ENCODE measurements around the gene CD163. TPM values are rescaled to one million over a fixed set of nuclear protein-coding genes. Genes with fewer than 3 reads are reported as not detected.

The CD163 gene
- total RNA-seq, 1 donor from 2014 or later, result not detected

DNA sequence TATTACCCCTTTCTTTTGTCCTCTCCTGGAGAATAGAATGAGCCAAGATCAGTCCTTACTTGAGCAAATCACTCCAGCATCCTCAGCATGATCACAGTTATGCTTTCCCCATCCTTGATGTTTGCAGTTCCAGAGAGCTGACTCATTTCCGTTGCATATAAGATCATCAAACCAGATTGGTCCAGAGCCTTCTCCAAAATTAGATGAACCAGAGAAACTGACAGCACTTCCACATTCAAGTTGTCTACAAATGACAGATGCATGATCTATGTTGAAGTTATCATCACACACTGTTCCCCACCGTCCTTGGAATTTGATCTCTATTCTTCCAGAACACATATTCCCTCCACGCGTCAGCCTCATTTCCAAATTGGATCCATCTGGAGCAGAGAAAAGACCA, 4.8 kb downstream of the CD163 start:
- peaks cover 1% of the 10 kb centered on the region for H3K9me3 Mint-ChIP-seq (ENCODE audit: unreplicated experiment)

DNA sequence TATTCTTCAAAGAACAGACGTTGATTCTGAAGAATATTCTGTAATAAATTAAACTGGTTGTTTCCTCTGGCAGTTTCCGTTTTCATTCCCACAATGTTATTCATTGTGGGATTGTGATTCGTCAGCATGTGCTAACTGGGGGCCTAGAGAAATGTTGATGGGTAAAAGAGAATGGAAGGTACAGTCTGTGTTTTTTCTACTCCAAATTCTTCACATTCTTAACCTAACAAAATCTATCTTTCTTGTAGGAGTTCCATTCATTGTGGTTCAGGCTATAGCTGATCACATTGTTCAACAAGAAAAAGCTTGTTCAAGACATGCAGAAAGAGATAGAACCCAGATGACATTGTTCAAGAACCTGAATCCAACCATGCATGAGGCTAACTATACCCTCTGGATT, 5.9 kb downstream of the CD163 start:
- Histone ChIP-seq H3K36me3 (ENCODE audit: insufficient read depth, low read length) (no peaks in the 10 kb centered on the region), H3K27me3 (ENCODE audit: insufficient read depth, low read length) (no peaks in the 10 kb centered on the region), H3K4me1 (ENCODE audit: insufficient read depth, low read length) (no peaks in the 10 kb centered on the region), H3K79me2 (ENCODE audit: insufficient read depth, low read length) (no peaks in the 10 kb centered on the region), H2AFZ (ENCODE audit: low read depth, low read length) (no peak overlapping the region), H3K9ac (ENCODE audit: low read length) (no peak overlapping the region), H4K20me1 (ENCODE audit: insufficient read depth, low read length) (no peaks in the 10 kb centered on the region), H3K27ac (ENCODE audit: low read depth, low read length) (no peak overlapping the region), H3K9me3 (ENCODE audit: insufficient read depth, low read depth, low read length) (no peaks in the 10 kb centered on the region), H3K4me3 (ENCODE audit: insufficient read depth, low read depth, low read length) (no peak overlapping the region), H3K4me2 (ENCODE audit: low read length) (no peak overlapping the region)
- Mint-ChIP-seq H3K9me3 (ENCODE audit: unreplicated experiment) (peaks cover 1% of the 10 kb centered on the region), H3K4me3 (ENCODE audit: unreplicated experiment) (no peak overlapping the region), H3K27ac (ENCODE audit: unreplicated experiment) (peak overlapping the region; percentile 43), H3K36me3 (ENCODE audit: low read depth, unreplicated experiment) (no peaks in the 10 kb centered on the region), H3K4me1 (ENCODE audit: low read depth, unreplicated experiment) (peaks cover 19% of the 10 kb centered on the region), H3K27me3 (ENCODE audit: low read depth, unreplicated experiment) (no peaks in the 10 kb centered on the region)
- DNase-seq (ENCODE audit: low read depth), result peak; percentile 3
- FAIRE-seq, result peak; percentile 74
- TF ChIP-seq, protein P1, sequence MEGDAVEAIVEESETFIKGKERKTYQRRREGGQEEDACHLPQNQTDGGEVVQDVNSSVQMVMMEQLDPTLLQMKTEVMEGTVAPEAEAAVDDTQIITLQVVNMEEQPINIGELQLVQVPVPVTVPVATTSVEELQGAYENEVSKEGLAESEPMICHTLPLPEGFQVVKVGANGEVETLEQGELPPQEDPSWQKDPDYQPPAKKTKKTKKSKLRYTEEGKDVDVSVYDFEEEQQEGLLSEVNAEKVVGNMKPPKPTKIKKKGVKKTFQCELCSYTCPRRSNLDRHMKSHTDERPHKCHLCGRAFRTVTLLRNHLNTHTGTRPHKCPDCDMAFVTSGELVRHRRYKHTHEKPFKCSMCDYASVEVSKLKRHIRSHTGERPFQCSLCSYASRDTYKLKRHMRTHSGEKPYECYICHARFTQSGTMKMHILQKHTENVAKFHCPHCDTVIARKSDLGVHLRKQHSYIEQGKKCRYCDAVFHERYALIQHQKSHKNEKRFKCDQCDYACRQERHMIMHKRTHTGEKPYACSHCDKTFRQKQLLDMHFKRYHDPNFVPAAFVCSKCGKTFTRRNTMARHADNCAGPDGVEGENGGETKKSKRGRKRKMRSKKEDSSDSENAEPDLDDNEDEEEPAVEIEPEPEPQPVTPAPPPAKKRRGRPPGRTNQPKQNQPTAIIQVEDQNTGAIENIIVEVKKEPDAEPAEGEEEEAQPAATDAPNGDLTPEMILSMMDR (IDR thresholded peaks at IDR 0.05; ENCODE audit: insufficient read depth, low read depth, low read length), result no peak
- no peak for TF ChIP-seq EZH2 (IDR thresholded peaks at IDR 0.05; ENCODE audit: insufficient read depth, low read length)

More for the DNA sequence above, 4.8 kb downstream of the CD163 start:
- Histone ChIP-seq H4K20me1 (ENCODE audit: insufficient read depth, low read length) (no peaks in the 10 kb centered on the region), H3K4me2 (ENCODE audit: low read length) (peak overlapping the region; percentile 41), H3K79me2 (ENCODE audit: insufficient read depth, low read length) (no peaks in the 10 kb centered on the region), H3K9ac (ENCODE audit: low read length) (no peak overlapping the region), H3K27ac (ENCODE audit: low read depth, low read length) (no peak overlapping the region), H3K9me3 (ENCODE audit: insufficient read depth, low read depth, low read length) (no peaks in the 10 kb centered on the region), H2AFZ (ENCODE audit: low read depth, low read length) (no peak overlapping the region), H3K4me3 (ENCODE audit: insufficient read depth, low read depth, low read length) (no peak overlapping the region), H3K4me1 (ENCODE audit: insufficient read depth, low read length) (no peaks in the 10 kb centered on the region), H3K36me3 (ENCODE audit: insufficient read depth, low read length) (no peaks in the 10 kb centered on the region), H3K27me3 (ENCODE audit: insufficient read depth, low read length) (no peaks in the 10 kb centered on the region)
- Mint-ChIP-seq H3K27me3 (ENCODE audit: low read depth, unreplicated experiment) (no peaks in the 10 kb centered on the region), H3K4me1 (ENCODE audit: low read depth, unreplicated experiment) (peaks cover 19% of the 10 kb centered on the region), H3K27ac (ENCODE audit: unreplicated experiment) (peak overlapping the region; percentile 31), H3K36me3 (ENCODE audit: low read depth, unreplicated experiment) (no peaks in the 10 kb centered on the region), H3K4me3 (ENCODE audit: unreplicated experiment) (no peak overlapping the region)
- TF ChIP-seq EZH2 (IDR thresholded peaks at IDR 0.05; ENCODE audit: insufficient read depth, low read length), result no peak
- TF ChIP-seq, protein P1 (IDR thresholded peaks at IDR 0.05; ENCODE audit: insufficient read depth, low read depth, low read length), result no peak
- FAIRE-seq, result peak; percentile 98
- DNase-seq (ENCODE audit: low read depth), result peak; percentile 39

DNA sequence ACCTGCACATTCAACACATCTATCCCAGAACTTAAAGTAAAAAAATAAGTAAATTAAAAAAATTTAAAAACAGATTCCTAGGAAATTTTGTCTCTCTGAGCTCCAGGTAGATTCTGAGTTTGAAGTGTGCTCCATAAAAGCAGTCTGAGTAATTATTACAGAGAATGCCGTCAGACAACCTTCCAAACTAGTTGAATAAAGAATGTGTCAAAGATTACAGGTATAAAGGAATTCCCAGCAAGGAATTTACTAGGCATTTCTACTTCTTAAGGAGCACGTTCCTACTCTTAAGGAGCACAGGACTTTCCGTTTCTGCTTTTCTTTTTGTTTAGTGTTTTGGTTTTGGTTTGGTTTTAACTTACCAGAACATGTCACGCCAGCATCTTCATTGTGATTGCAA, 7.1 kb downstream of the CD163 start:
- H3K9me3 Mint-ChIP-seq (ENCODE audit: unreplicated experiment), result peaks cover 1% of the 10 kb centered on the region
- Histone ChIP-seq H3K9me3 (ENCODE audit: insufficient read depth, low read depth, low read length) (no peaks in the 10 kb centered on the region), H3K9ac (ENCODE audit: low read length) (no peak overlapping the region), H3K4me2 (ENCODE audit: low read length) (no peak overlapping the region), H3K79me2 (ENCODE audit: insufficient read depth, low read length) (no peaks in the 10 kb centered on the region), H2AFZ (ENCODE audit: low read depth, low read length) (no peak overlapping the region), H3K36me3 (ENCODE audit: insufficient read depth, low read length) (no peaks in the 10 kb centered on the region), H4K20me1 (ENCODE audit: insufficient read depth, low read length) (no peaks in the 10 kb centered on the region), H3K27ac (ENCODE audit: low read depth, low read length) (no peak overlapping the region), H3K4me1 (ENCODE audit: insufficient read depth, low read length) (no peaks in the 10 kb centered on the region), H3K27me3 (ENCODE audit: insufficient read depth, low read length) (no peaks in the 10 kb centered on the region), H3K4me3 (ENCODE audit: insufficient read depth, low read depth, low read length) (no peak overlapping the region)
- DNase-seq (ENCODE audit: low read depth) (no peak), FAIRE-seq (no peak)
- peaks cover 19% of the 10 kb centered on the region for H3K4me1 Mint-ChIP-seq (ENCODE audit: low read depth, unreplicated experiment)
- H3K36me3 Mint-ChIP-seq (ENCODE audit: low read depth, unreplicated experiment), result no peaks in the 10 kb centered on the region
- no peak for TF ChIP-seq EZH2 (IDR thresholded peaks at IDR 0.05; ENCODE audit: insufficient read depth, low read length)
- TF ChIP-seq, protein P1 (IDR thresholded peaks at IDR 0.05; ENCODE audit: insufficient read depth, low read depth, low read length), result no peak
- no peak overlapping the region for H3K4me3 Mint-ChIP-seq (ENCODE audit: unreplicated experiment)
- H3K27me3 Mint-ChIP-seq (ENCODE audit: low read depth, unreplicated experiment), result no peaks in the 10 kb centered on the region
- H3K27ac Mint-ChIP-seq (ENCODE audit: unreplicated experiment), result no peak overlapping the region

All from astrocyte (in vitro differentiated cells and primary cell).